ENCODE data around the gene PXYLP1.

The PXYLP1 gene

GRCh38 chr3:141272906-141273662 is 41.5 kb downstream of the PXYLP1 start:
- no peak for DNase-seq (ENCODE audit: low read depth in 3 of 3)

- no peak for DNase-seq (ENCODE audit: low read depth in 3 of 3)
Measured at GRCh38 chr3:141273700-141274410, 42.2 kb downstream of the PXYLP1 start.

DNA sequence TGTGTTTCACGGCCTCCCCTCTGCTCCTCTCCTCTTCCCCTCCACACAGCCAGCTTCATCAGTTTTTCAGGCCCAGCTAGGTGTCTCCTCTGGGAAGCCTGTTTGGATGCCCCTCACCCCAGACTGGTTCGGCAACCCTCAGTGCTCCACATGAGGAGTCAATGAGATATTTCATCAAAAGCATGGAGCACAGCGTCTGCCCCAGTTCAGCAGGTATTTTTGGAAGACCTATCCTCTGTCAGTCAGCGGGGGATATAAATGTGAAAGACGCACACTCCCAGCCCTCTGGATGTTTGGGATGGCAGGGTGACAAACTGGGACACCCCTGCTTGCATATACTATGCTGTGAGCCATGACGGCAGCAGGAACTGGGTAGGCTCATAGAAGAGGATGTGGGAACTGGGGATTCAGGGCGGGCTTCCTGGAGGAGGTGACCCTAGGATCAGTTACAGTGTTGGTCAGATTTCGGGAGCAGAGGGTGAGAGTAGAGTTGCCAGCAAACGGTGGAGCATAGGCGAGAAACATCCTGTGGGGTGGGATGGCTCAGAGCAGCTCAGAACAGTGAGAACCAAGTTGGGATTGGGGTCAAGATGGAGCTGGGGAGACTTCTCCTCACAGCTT is 42.9 kb downstream of the PXYLP1 start:
- no peak for DNase-seq (ENCODE audit: low read depth in 3 of 3)

GRCh38 chr3:141275032-141275422 is 43.4 kb downstream of the PXYLP1 start:
- DNase-seq (ENCODE audit: low read depth in 3 of 3): no peak

- DNase-seq (ENCODE audit: low read depth in 3 of 3): no peak
Measured at GRCh38 chr3:141275511-141275910, 43.9 kb downstream of the PXYLP1 start.

GRCh38 chr3:141275973-141276372 is 44.3 kb downstream of the PXYLP1 start:
- DNase-seq (ENCODE audit: low read depth in 3 of 3): no peak

DNA sequence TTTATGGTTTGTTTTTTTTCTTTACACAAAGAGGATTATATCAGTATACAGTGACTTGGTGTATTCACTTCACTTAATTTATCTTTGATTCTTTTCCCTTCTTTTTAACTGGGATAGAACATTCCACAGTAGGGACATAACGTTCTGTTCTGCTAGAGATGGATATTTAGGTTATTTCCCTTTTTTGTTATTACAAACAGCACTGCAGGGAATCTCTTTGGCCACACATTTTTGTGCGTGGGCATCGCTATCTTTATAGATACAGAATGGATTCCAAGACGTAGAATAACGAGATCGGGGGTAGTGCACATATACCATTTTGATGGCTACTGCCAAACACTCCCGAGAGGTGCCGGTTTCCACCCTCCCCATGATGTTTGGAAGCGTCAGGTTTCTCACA is 44.8 kb downstream of the PXYLP1 start:
- DNase-seq (ENCODE audit: low read depth in 3 of 3): no peak

GRCh38 chr3:141277451-141277850 is 45.8 kb downstream of the PXYLP1 start:
- no peak for DNase-seq (ENCODE audit: low read depth in 3 of 3)

DNA sequence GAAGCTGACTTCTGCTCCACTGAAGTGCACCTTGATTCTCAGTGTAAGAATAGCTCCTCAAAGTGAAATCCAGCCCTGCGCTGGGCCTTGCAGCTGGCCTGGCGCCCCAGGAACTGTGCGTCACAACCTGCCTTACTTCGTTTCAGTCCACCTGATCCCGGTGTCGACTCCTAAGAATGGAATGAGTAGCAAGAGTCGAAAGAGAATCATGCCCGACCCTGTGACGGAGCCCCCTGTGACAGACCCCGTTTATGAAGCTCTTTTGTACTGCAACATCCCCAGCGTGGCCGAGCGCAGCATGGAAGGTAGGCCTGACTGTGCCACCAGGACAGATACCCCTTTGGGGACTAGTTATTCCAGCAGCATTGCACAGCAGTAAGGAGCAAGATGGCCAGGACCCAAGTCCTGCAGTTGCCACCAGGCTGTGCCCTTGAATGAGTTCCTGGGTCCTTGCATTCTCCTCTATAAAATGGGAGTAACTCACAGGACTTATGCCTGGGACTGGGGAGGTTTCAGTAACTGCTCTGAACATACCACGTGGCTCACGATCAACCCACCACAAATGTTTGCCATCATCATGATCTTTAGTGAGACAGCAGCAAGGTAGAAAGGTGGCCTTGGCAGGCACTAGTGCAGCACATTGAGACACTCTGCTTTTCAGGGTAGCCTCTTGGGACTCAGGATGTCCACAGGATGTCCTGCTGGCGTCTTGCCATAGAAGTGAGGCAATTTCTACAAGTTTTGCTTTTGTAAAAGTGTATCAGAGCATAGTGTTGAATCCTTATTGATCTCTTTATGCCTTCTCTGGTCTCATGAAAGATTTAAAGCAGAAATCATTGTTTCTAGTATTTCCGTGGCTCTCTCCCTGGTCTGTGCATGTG is 46.8 kb downstream of the PXYLP1 start:
- DNase-seq (ENCODE audit: low read depth in 3 of 3): no peak

DNA sequence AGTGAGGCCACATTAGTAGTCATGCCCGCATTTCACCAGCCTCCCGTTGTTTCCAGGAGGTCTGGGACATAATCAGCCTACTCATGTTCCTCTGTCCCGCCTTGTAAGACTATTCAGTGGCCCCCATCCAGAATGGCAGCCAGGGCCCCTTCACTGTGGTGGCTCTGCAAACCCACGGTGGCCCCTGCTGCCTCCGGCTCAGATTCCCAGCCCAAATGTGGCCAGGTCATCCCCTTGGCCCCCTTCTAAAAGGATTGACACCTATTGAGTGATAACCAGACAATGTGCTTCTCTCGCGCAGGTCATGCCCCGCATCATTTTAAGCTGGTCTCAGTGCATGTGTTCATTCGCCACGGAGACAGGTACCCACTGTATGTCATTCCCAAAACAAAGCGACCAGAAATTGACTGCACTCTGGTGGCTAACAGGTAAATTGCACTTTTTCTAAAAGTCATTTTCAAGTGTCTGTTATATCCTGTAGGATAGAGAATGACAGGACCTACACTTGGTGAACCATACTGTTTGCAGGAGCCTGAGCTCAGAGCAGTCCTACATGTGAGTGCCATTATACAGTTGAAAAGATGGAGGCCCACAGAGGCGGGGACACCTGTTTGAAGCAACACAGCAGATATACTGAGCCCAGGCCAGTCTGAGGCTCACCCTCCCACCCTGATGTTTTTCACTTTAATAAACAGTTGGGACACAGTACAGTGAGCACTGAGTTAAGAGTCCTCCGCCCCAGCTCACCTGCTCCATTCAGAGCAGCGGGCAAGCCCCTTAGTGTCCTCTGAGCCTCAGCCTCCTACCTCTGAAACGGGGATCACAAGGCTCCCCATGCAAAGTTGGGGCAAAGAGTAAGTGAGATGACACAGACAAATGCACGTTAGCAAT is 47.7 kb downstream of the PXYLP1 start:
- no peak for DNase-seq (ENCODE audit: low read depth in 3 of 3)

GRCh38 chr3:141280086-141280485 is 48.5 kb downstream of the PXYLP1 start:
- no peak for DNase-seq (ENCODE audit: low read depth in 3 of 3)

GRCh38 chr3:141280690-141281089 is 49.1 kb downstream of the PXYLP1 start:
- no peak for DNase-seq (ENCODE audit: low read depth in 3 of 3)

GRCh38 chr3:141285570-141285969 is 53.9 kb downstream of the PXYLP1 start:
- no peak for DNase-seq (ENCODE audit: low read depth in 3 of 3)

DNA sequence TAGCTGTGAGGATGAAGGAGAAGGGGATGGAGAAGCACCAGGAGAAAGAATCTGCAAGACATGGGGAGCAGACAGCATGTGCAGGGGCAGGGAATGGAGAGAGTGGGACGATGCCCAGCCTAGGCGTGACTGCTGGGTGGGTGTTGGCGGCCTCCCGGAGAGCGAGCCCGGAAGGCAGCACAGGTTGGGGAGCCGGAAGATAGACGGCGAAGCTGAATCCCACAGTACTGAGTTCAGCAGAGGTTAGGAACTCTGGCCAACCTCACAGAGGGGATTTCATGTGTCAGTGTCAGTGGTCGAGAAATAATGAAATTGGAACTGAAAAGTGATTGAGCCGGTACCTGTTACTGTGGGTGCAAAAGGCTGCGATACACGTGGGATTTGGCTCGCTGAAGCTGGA is 55.2 kb downstream of the PXYLP1 start:
- DNase-seq (ENCODE audit: low read depth in 3 of 3): no peak

GRCh38 chr3:141287326-141287725 is 55.7 kb downstream of the PXYLP1 start:
- no peak for DNase-seq (ENCODE audit: low read depth in 3 of 3)

DNA sequence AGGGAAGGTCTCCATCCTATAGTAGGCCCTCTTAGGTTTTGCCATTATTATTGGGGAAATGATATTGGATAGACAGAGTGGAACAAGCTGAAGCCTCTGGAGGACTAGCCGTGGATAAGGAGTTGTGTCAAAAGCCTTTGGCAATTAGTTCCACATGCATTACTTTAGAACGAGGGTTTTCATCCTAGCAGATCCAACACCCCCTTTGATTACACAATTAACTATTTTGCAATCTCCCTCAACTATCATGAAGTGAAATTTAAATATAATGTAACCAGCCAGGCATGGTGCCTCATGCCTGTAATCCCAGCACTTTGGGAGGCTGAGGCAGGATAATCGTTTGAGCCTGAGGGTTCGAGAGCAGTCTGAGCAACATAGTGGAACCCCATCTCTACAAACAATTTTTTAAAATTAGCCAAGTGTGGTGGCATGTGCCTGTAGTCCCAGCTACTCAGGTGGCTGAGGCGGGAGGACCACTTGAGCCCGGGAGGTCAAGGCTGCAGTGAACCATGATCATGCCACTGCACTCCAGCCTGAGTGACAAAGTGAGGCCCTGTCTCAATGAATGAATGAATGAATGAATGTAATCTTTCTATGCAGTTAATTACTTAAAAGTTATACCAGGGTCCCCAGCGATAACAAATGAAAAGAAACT is 56.8 kb downstream of the PXYLP1 start:
- no peak for DNase-seq (ENCODE audit: low read depth in 3 of 3)

DNA sequence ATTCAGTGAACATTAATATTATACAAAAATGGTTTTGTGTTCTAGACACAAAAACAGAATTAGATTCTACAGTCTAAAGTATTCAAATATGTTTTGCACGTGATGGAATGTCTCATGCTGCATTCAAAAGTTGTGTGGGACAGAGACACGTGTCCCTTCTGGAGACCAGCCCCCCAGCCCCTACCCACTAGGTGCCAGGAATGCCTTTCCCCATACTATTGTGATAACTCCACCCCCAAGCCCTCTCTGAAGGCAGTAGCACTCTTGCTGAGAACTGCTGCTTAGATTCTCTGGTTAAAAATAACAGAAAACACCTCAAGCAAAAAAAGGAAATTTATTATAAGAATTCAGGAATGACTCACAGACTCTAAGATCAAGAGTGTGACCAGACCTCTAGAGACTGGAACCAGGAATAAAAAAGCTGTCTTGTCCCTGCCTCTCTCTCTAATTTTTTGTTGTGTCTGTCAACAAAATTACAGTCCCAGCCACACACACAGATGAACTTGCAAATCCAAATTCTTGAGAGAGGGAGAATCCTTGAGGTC is 57.7 kb downstream of the PXYLP1 start:
- DNase-seq (ENCODE audit: low read depth in 3 of 3): no peak

- no peak for DNase-seq (ENCODE audit: low read depth in 3 of 3)
Measured at GRCh38 chr3:141291559-141292355, 60.1 kb downstream of the PXYLP1 start.

GRCh38 chr3:141292356-141293058 is 60.9 kb downstream of the PXYLP1 start:
- no peak for DNase-seq (ENCODE audit: low read depth in 3 of 3)
